ENCODE measurements around the gene SLC2A14.
"Not testable (repeated sequence)": the region's sequence is repeated elsewhere in the genome, so short reads cannot be mapped to it uniquely, and the experiment has no call there.

SLC2A14 gene

GRCh38 chr12:7833201-7833600 lies 39.5 kb downstream of the SLC2A14 start:
- not testable (repeated sequence) for H3K4me1 Mint-ChIP-seq (ENCODE audit: low read depth); H3K4me3 Mint-ChIP-seq; H3K9me3 Mint-ChIP-seq; H3K36me3 Mint-ChIP-seq (ENCODE audit: low read depth); H3K27me3 Mint-ChIP-seq; H3K27ac Mint-ChIP-seq

DNA sequence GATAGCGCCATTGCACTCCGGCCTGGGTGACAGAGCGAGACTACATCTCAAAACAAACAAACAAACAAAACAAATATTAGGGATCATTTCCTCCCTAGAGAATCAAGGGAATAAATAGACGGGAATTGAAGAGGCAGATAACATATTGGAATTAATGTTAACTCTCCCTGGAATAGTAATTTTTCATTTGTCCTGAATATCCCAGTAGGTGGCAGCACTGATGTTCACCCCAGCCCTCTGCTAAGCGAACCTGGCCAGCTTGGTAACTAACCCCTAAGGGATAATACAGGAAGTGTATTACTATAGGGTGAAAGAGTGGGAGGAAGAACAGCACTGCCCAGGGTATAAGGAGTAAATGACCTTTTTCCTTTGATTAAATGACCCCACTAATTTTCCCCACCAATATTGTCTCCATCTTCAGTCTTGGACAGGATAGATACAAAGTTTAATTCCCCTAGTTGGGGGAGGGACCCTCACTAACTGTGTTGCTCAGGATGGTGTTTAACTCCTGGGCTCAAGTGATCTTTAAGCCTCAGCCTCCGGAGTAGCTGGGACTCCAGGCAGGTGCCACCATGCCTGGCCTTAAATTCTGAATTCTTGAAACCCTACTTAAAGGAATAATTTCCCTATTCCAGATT lies 40.5 kb downstream of the SLC2A14 start:
- Mint-ChIP-seq H3K4me3 (no peak overlapping the region), H3K27ac (no peak overlapping the region), H3K9me3 (no peaks in the 10 kb centered on the region), H3K27me3 (no peaks in the 10 kb centered on the region), H3K36me3 (ENCODE audit: low read depth) (no peaks in the 10 kb centered on the region), H3K4me1 (ENCODE audit: low read depth) (peaks cover 5% of the 10 kb centered on the region)

DNA sequence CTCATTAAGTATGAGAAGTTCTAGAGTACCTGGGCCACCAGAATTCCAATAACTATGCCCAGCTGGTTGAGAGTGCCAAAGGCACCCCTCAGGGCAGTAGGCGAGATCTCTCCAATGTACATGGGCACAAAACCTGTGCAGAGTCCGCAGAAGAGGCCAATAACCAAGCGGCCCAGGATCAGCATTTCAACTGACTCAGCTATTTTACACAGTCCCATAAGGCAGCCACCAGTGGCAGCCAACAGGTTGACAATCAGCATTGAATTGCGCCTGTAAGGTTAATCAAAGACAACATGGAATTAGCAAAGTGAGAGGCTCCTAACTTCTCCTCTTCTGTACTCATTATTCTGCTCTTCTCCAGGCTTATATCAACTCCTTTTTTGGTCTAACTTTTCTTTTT lies 43.0 kb downstream of the SLC2A14 start:
- H3K4me3 Mint-ChIP-seq; H3K27ac Mint-ChIP-seq; H3K9me3 Mint-ChIP-seq; H3K36me3 Mint-ChIP-seq (ENCODE audit: low read depth); H3K27me3 Mint-ChIP-seq; H3K4me1 Mint-ChIP-seq (ENCODE audit: low read depth): not testable (repeated sequence)

- not testable (repeated sequence) for H3K36me3 Mint-ChIP-seq (ENCODE audit: low read depth); H3K9me3 Mint-ChIP-seq; H3K4me1 Mint-ChIP-seq (ENCODE audit: low read depth); H3K4me3 Mint-ChIP-seq; H3K27me3 Mint-ChIP-seq; H3K27ac Mint-ChIP-seq
Observed at GRCh38 chr12:7825754-7826153, 47.0 kb downstream of the SLC2A14 start.

GRCh38 chr12:7806863-7807487 lies 65.7 kb downstream of the SLC2A14 start:
- Mint-ChIP-seq H3K36me3 (ENCODE audit: low read depth) (no peaks in the 10 kb centered on the region), H3K9me3 (no peaks in the 10 kb centered on the region), H3K4me3 (no peak overlapping the region), H3K4me1 (ENCODE audit: low read depth) (no peaks in the 10 kb centered on the region), H3K27ac (no peak overlapping the region), H3K27me3 (peaks cover 4% of the 10 kb centered on the region)

DNA sequence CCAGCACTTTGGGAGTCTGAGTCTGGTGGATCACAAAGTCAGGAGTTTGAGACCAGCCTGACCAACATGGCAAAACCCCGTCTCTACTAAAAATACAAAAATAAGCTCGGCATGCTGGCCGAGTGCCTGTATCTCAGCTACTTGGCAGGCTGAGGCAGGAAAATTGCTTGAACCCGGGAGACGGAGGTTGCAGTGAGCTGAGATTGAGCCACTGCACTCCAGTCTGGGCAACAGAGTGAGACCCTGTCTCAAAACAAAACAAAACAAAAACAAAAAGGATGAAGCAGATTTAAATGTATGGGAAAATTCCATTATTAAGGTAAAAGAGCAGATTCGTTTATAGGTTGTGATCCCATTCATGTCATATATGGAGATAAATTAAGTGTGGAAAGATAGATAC lies 66.4 kb downstream of the SLC2A14 start:
- H3K4me1 Mint-ChIP-seq (ENCODE audit: low read depth); H3K27ac Mint-ChIP-seq; H3K36me3 Mint-ChIP-seq (ENCODE audit: low read depth); H3K9me3 Mint-ChIP-seq; H3K4me3 Mint-ChIP-seq; H3K27me3 Mint-ChIP-seq: not testable (repeated sequence)

DNA sequence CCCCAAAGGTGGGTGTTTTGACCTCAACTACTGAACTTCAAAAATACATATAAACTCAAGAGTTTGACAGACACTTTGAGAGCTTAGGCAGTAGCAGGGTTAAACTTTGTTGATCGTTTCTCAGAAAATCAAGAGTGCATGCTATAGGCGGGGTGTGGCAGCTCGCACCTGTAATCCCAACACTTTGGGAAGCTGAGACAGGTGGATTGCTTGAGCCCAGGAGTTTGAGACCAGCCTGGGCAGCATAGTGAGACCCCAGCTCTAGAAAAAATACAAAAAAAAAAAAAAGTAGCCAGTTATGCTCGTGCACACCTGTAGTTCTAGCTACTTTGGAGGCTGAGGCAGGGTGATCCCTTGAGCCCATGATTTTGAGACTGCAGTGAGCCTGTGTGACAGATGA lies 71.3 kb downstream of the SLC2A14 start:
- Mint-ChIP-seq H3K27me3 (no peaks in the 10 kb centered on the region), H3K36me3 (ENCODE audit: low read depth) (no peaks in the 10 kb centered on the region), H3K4me3 (no peak overlapping the region), H3K9me3 (no peaks in the 10 kb centered on the region), H3K4me1 (ENCODE audit: low read depth) (no peaks in the 10 kb centered on the region), H3K27ac (no peak overlapping the region)

GRCh38 chr12:7798750-7799308 lies 73.9 kb downstream of the SLC2A14 start:
- H3K9me3 Mint-ChIP-seq; H3K27ac Mint-ChIP-seq; H3K27me3 Mint-ChIP-seq; H3K36me3 Mint-ChIP-seq (ENCODE audit: low read depth); H3K4me1 Mint-ChIP-seq (ENCODE audit: low read depth); H3K4me3 Mint-ChIP-seq: not testable (repeated sequence)

DNA sequence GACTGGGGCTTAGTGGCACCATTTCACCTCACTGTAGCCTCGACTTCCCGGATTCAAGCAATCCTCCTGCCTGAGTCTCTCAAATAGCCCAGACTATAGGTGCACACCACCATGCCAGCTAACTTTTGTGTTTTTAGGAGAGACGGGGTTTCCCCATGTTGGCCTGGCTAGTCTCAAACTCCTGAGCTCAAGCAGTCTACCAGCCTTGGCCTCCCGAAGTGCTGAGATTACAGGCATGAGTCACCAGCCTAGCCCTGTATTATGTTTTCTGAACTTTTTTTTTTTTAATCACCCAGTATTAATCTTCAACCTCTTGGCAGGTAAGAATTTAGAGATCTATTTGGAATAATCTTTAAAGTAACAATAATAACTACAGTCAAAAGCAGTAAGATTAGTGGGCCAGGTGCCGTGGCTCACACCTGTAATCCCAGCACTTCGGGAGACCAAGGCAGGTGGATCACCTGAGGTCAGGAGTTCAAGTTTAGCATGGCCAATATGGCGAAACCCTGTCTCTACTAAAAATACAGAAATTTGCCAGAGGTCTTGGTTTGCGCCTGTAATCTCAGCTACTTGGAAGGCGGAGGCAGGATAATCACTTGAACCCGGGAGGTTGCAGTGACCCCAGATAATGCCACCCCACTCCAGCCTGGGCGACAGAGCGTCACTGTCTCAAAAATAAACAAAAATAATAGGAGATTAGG lies 74.9 kb downstream of the SLC2A14 start:
- Mint-ChIP-seq H3K36me3 (ENCODE audit: low read depth) (no peaks in the 10 kb centered on the region), H3K27me3 (no peaks in the 10 kb centered on the region), H3K4me1 (ENCODE audit: low read depth) (no peaks in the 10 kb centered on the region), H3K4me3 (no peak overlapping the region), H3K9me3 (no peaks in the 10 kb centered on the region), H3K27ac (no peak overlapping the region)

GRCh38 chr12:7797269-7797668 lies 75.4 kb downstream of the SLC2A14 start:
- H3K36me3 Mint-ChIP-seq (ENCODE audit: low read depth); H3K4me1 Mint-ChIP-seq (ENCODE audit: low read depth); H3K27ac Mint-ChIP-seq; H3K27me3 Mint-ChIP-seq; H3K9me3 Mint-ChIP-seq; H3K4me3 Mint-ChIP-seq: not testable (repeated sequence)

- Mint-ChIP-seq H3K9me3 (no peaks in the 10 kb centered on the region), H3K4me3 (no peak overlapping the region), H3K27me3 (no peaks in the 10 kb centered on the region), H3K27ac (no peak overlapping the region), H3K4me1 (ENCODE audit: low read depth) (no peaks in the 10 kb centered on the region), H3K36me3 (ENCODE audit: low read depth) (no peaks in the 10 kb centered on the region)
Observed at GRCh38 chr12:7793211-7793610, 79.5 kb downstream of the SLC2A14 start.

GRCh38 chr12:7788884-7789528 lies 83.7 kb downstream of the SLC2A14 start, which contains the start of gene NANOG:
NANOG (plus strand) TSS chr12:7789402; CDS start chr12:7789615, 213 bp downstream.
- not testable (repeated sequence) for H3K4me3 Mint-ChIP-seq

GRCh38 chr12:7788294-7788660 lies 84.4 kb downstream of the SLC2A14 start:
- Mint-ChIP-seq H3K4me1 (ENCODE audit: low read depth) (no peaks in the 10 kb centered on the region), H3K27ac (no peak overlapping the region), H3K9me3 (no peaks in the 10 kb centered on the region), H3K4me3 (no peak overlapping the region), H3K36me3 (ENCODE audit: low read depth) (no peaks in the 10 kb centered on the region), H3K27me3 (no peaks in the 10 kb centered on the region)

More at GRCh38 chr12:7788884-7789528, 83.7 kb downstream of the SLC2A14 start, which contains the start of gene NANOG:
- H3K27me3 Mint-ChIP-seq; H3K4me1 Mint-ChIP-seq (ENCODE audit: low read depth); H3K36me3 Mint-ChIP-seq (ENCODE audit: low read depth); H3K9me3 Mint-ChIP-seq; H3K27ac Mint-ChIP-seq: not testable (repeated sequence)

DNA sequence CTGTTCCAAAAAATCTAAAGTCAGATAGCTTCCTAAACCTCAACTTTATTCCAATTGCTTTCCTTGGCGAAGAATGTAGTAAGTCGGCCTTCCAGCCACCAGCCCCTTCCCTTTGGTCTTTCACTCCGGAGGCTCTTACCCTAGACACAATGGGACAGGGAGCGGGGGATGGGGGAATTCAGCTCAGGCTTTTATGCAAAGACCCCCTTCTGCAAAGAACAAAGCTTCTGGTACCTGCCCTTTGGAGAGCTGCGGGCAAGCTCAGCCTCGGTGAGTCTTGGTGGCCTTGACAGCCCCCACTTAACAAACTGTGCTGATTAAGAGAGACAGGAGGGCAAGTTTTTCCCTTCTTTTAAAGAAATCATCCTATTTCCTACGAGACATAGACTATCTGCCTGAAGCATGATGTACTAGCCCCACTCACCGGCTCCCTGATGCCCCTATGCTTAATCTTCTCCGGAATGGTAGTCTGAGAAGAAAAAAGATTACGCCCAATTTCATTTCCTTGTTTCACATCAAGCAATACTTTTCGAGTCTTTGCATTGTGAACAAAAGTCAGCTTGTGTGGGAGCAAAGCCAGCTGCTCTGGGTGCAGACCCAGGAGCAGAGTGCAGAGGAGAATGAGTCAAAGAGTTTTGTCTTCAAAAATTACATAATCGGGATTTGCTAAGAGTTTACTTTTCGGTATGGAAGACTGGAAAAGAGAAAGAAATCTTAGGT lies 85.0 kb downstream of the SLC2A14 start:
- H3K9me3 Mint-ChIP-seq: no peaks in the 10 kb centered on the region
- H3K4me3 Mint-ChIP-seq: no peak overlapping the region
- no peak overlapping the region for H3K27ac Mint-ChIP-seq
- H3K27me3 Mint-ChIP-seq: no peaks in the 10 kb centered on the region
- H3K4me1 Mint-ChIP-seq (ENCODE audit: low read depth): no peaks in the 10 kb centered on the region
- no peaks in the 10 kb centered on the region for H3K36me3 Mint-ChIP-seq (ENCODE audit: low read depth)

DNA sequence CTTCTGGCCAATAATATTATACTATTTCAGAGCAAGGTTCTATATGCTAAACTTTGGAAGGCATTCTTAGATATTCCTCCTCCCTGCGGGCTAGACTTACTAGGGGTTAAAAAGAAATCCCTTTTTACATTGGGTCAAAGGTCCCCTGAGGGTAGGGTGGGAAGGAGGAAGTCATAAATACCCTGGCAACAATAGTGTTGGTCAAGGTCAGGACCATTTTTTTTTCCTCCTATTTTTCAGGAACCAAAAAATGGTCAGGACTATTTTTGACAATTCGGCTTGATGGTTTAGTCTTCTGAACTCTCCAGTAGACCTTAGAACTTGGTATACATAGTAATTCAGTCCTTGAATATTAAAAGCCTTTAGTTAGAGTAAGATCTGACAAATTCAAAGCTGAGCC lies 88.0 kb downstream of the SLC2A14 start:
- Mint-ChIP-seq H3K27me3 (no peaks in the 10 kb centered on the region), H3K27ac (no peak overlapping the region), H3K4me3 (no peak overlapping the region), H3K9me3 (no peaks in the 10 kb centered on the region), H3K4me1 (ENCODE audit: low read depth) (no peaks in the 10 kb centered on the region), H3K36me3 (ENCODE audit: low read depth) (no peaks in the 10 kb centered on the region)
